A549 (cell line): ENCODE data around the gene DLX1. TPM values are rescaled to one million over a fixed set of nuclear protein-coding genes. Genes with fewer than 3 reads are reported as not detected.
A peak's percentile ranks its signal among the peaks of the same experiment; 100 is the strongest.

Experiments
- ATAC-seq, 2 experiments: fragments of 200-7000 bp in 1 of 2; fragments of >200 bp in 1 of 2; cut with Nextera tagmentation in 1 of 2; cut with Tn5 transposase in 1 of 2; 3 replicates each; pipeline versions ENCODE4 v1.8.0 to v1.9.1; 2018 to 2020; ENCODE audit warnings: mild to moderate bottlenecking in 1 of 2, moderate library complexity in 1 of 2
- CTCF ChIA-PET: fragments of 300-600 bp; sonication (Branson Sonifier 250); formaldehyde crosslinking; extraction: SDS; loops from one replicate; lab custom pipeline; 2021; ENCODE audit warnings: antibody characterized with exemption, inconsistent platforms; lab: Yijun Ruan, JAX
- POLR2A ChIA-PET: fragments of 350-600 bp; formaldehyde crosslinking; extraction: SDS; loops from one replicate; lab custom pipeline; 2021; ENCODE audit warnings: antibody characterized with exemption, inconsistent platforms; lab: Yijun Ruan, JAX
- DNase-seq, 2 experiments: peaks; one replicate each; pipeline versions ENCODE4 v3.0.0 to v3.0.0-alpha.2; 2011 to 2016; ENCODE audit warnings: low read depth in 1 of 2, low spot score in 1 of 2
- FAIRE-seq: peaks from 2 replicates; lab custom pipeline; 2011; peaks lifted over from hg19 to GRCh38; lab: Jason Lieb, UNC
- H3K27ac ChIP-seq, 2 experiments: fragments of >200 bp; sonication (Bioruptor Twin); formaldehyde crosslinking; 3 replicates each; pipeline ENCODE4 v1.5.1; 2016 to 2017
- H3K4me1 ChIP-seq: fragments of >200 bp; sonication (Bioruptor Twin); formaldehyde crosslinking; 3 replicates; pipeline ENCODE4 v1.6.1; 2016
- H3K4me2 ChIP-seq: fragments of >200 bp; sonication (Bioruptor Twin); formaldehyde crosslinking; 3 replicates; pipeline ENCODE4 v1.6.1; 2016
- H3K4me3 ChIP-seq: fragments of >200 bp; sonication (Bioruptor Twin); formaldehyde crosslinking; 3 replicates; pipeline ENCODE4 v1.5.1; 2016
- H3K9me3 ChIP-seq: fragments of >200 bp; sonication (Bioruptor Twin); formaldehyde crosslinking; 3 replicates; pipeline ENCODE4 v1.6.1; 2016
- BHLHE40 ChIP-seq: IDR thresholded peaks from 2 replicates; pipeline ENCODE4 v1.6.1; 2012; ENCODE audit warnings: low read depth, low read length, inconsistent platforms
- CHD4 ChIP-seq: fragments of 200-600 bp; sonication (generic); IDR thresholded peaks from 2 replicates; pipeline ENCODE4 v1.6.1; 2016; ENCODE audit warnings: antibody characterized with exemption, mild to moderate bottlenecking, borderline replicate concordance
- EHMT2 ChIP-seq: fragments of 200-600 bp; sonication (generic); IDR thresholded peaks from 2 replicates; pipeline ENCODE4 v1.6.1; 2016; ENCODE audit warnings: antibody characterized with exemption, low read depth, mild to moderate bottlenecking, moderate library complexity
- ESRRA ChIP-seq: fragments of 150-350 bp; IDR thresholded peaks from 2 replicates; pipeline ENCODE4 v1.6.1; 2014; ENCODE audit warnings: mild to moderate bottlenecking, low read length, borderline replicate concordance
- FOSB ChIP-seq: fragments of 250-450 bp; sonication (Bioruptor Pico); IDR thresholded peaks from 2 replicates; pipeline ENCODE4 v1.5.0; 2020; ENCODE audit warnings: mild to moderate bottlenecking, moderate library complexity
- GATA3 ChIP-seq: IDR thresholded peaks from 2 replicates; pipeline ENCODE4 v1.6.1; 2012; ENCODE audit warnings: borderline replicate concordance
- HEYL ChIP-seq: fragments of 250-450 bp; sonication (Bioruptor Pico); IDR thresholded peaks from 2 replicates; pipeline ENCODE4 v1.8.0; 2021; ENCODE audit warnings: mild to moderate bottlenecking, moderate library complexity
- HOXA7 ChIP-seq: fragments of 250-450 bp; sonication (Bioruptor Pico); IDR thresholded peaks from 2 replicates; pipeline ENCODE4 v1.5.0; 2020; ENCODE audit warnings: mild to moderate bottlenecking, moderate library complexity
- JUN ChIP-seq, 2 experiments: fragments of >200 bp; sonication (Bioruptor Twin); formaldehyde crosslinking; IDR thresholded peaks; 2 replicates in 1 of 2; 3 replicates in 1 of 2; pipeline ENCODE4 v1.6.1; 2016 to 2017
- JUNB ChIP-seq: fragments of >200 bp; sonication (Bioruptor Twin); formaldehyde crosslinking; IDR thresholded peaks from 2 replicates; pipeline ENCODE4 v1.6.1; 2016
- NPAS2 ChIP-seq: fragments of 250-450 bp; sonication (Bioruptor Pico); IDR thresholded peaks from 2 replicates; pipeline ENCODE4 v1.8.0; 2022; ENCODE audit warnings: mild to moderate bottlenecking, moderate library complexity, borderline replicate concordance
- NR3C1 ChIP-seq: fragments of >200 bp; sonication (Bioruptor Twin); formaldehyde crosslinking; IDR thresholded peaks from 3 replicates; pipeline ENCODE4 v1.6.1; 2017
- POLR2A ChIP-seq: IDR thresholded peaks from 2 replicates; pipeline ENCODE4 v1.6.1; 2012; ENCODE audit warnings: mild to moderate bottlenecking, low read length
- POLR2AphosphoS2 ChIP-seq: conservative IDR thresholded peaks from 2 replicates; pipeline ENCODE4 v1.6.1; 2012; ENCODE audit warnings: low read length, improper control_type of control experiment, inconsistent platforms
- RAD21 ChIP-seq, 2 experiments: fragments of >200 bp in 1 of 2; sonication (Bioruptor Twin) in 1 of 2; formaldehyde crosslinking in 1 of 2; IDR thresholded peaks in 1 of 2; conservative IDR thresholded peaks in 1 of 2; 2 replicates in 1 of 2; 3 replicates in 1 of 2; pipeline ENCODE4 v1.6.1; 2012 to 2018; ENCODE audit warnings: inconsistent platforms in 1 of 2
- RARB ChIP-seq: fragments of 250-450 bp; sonication (Bioruptor Pico); IDR thresholded peaks from 2 replicates; pipeline ENCODE4 v1.8.0; 2021; ENCODE audit warnings: mild to moderate bottlenecking, moderate library complexity
- RFX5 ChIP-seq: fragments of 450-650 bp; IDR thresholded peaks from 2 replicates; pipeline ENCODE4 v1.7.1; 2014; ENCODE audit warnings: antibody characterized with exemption, mild to moderate bottlenecking, moderate library complexity
- TP53 ChIP-seq: fragments of 250-450 bp; sonication (Bioruptor Pico); IDR thresholded peaks from 2 replicates; pipeline ENCODE4 v1.5.0; 2021; ENCODE audit warnings: mild to moderate bottlenecking, moderate library complexity
- ZC3H11A ChIP-seq: fragments of 450-650 bp; IDR thresholded peaks from 2 replicates; pipeline ENCODE4 v1.6.1; 2014; ENCODE audit warnings: antibody characterized with exemption, mild to moderate bottlenecking
- ZFP36 ChIP-seq: fragments of 450-650 bp; IDR thresholded peaks from 2 replicates; pipeline ENCODE4 v1.6.1; 2014; ENCODE audit warnings: borderline replicate concordance; ENCODE audit not compliant: partially characterized antibody
- ZNF302 ChIP-seq: fragments of 250-450 bp; sonication (Bioruptor Pico); IDR thresholded peaks from 2 replicates; pipeline ENCODE4 v1.9.0; 2021; ENCODE audit warnings: inconsistent platforms, mild to moderate bottlenecking, moderate library complexity
- WGBS: methylation state at CpG from one replicate; pipeline ENCODE4 v1.1.6; 2017; ENCODE audit errors: missing lambda C conversion rate; 5-methylcytosine and 5-hydroxymethylcytosine counted together
- polyA plus RNA-seq, 4 experiments: library from polyadenylated mRNA; depleted of rRNA in 3 of 4; stranded (reverse); fragments of >200 nt; fragmentation: RNase III in 1 of 4; extraction: RNeasy Plus Mini Kit Qiagen cat#74134 plus additional on column Dnase treatment in 1 of 4; gene quantifications; 2 replicates in 3 of 4; 3 replicates in 1 of 4; pipeline ENCODE4 v1.2.3, GENCODE V29; 2011 to 2017
- TF ChIP-seq, protein P1 (sequence below): fragments of 450-650 bp; IDR thresholded peaks from 2 replicates; pipeline ENCODE4 v1.6.1; 2014; ENCODE audit warnings: antibody characterized with exemption
- TF ChIP-seq, protein P2 (sequence below): fragments of >200 bp; sonication (Bioruptor Twin); formaldehyde crosslinking; IDR thresholded peaks from 3 replicates; pipeline ENCODE4 v1.6.1; 2016
- TF ChIP-seq, protein P3 (sequence below): fragments of 150-350 bp; IDR thresholded peaks from 2 replicates; pipeline ENCODE4 v1.6.1; 2014; ENCODE audit warnings: low read depth, mild to moderate bottlenecking, low read length

DLX1 gene
- polyA plus RNA-seq, 2 of the 4 experiments (the other 2 are of a cell fraction), result 1.1 to 2.5 TPM

DNA sequence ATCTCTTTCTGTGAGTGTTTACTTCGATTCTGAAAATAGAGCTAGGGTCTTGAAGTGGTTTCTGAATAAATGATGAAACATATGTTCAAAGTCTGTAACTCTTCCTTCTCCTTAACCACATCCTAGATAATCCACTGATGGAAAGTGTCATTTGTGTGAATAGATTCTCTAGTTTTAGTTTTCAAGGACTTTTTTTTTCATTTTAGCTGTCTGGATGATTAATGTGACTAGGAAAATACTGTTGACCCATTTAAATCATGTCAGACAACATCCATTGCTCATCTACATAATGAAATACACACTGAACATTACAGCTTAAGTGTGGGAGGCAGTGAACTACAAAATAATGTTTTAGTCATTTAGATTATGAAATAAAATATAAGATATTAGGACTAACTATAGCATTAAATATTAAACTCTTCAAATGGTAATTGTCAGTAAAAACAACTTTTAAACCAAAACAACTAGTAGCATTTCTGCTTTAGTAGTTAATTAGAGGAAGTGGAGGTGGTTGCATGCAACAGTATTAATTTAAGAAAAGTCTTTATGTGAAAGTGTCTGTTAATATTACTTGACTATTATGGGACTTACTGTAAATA lies 39.1 kb upstream of the DLX1 start (continued):
- TF ChIP-seq EHMT2, result no peak

DNA sequence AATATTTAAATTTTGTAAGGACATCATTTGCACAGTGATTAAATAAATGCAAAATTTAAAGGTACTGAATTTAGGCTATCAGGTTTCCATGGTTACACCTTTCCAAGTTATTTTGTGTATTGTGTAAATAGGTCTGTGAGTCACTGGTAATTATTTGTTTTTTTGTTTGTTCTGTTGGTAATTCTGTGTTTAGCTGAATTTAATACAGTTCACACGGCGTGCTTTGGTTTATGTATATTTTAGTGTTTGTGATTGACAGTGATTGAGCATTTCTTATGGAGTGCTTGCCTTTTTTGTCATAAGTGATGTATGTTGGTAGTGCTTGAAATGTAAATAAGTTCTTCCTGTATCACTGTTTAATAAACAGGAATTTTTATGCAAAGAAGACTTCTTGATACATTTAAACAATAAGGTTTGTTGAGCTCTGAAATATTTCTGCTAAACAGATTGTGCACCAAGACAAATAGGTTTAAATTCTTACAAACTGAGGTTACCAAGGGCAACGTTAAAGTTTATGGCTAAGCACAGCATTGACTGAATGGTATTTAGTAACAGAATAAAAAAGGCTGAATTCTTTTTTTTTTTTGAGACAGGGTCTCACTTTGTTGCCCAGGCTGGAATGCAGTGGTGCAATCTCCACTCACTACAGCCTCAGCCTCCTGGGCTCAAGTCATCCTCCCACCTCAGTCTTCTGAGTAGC lies 38.3 kb upstream of the DLX1 start:
- whole genome bisulfite sequencing, result 36% methylated on average over 3 of the region's 3 CpGs
- no peaks in the 10 kb centered on the region for H3K9me3 ChIP-seq
- DNase-seq (no peak), FAIRE-seq (no peak), ATAC-seq (peak in 1 of 2 experiments; percentile 23; a peak in 1 of 6 replicates)
- ChIA-PET CTCF (no interaction called here), POLR2A (no interaction called here)
- H3K4me2 ChIP-seq, result no peak overlapping the region
- no peak overlapping the region for H3K4me3 ChIP-seq
- no peak overlapping the region for H3K27ac ChIP-seq
- TF ChIP-seq GATA3 (no peak), RARB (no peak), HEYL (no peak), HOXA7 (CRISPR knock-in tag) (no peak), RAD21 (conservative IDR thresholded peaks at IDR 0.05 in 1 of 2, IDR thresholded peaks at IDR 0.05 in 1 of 2) (no peak), ZC3H11A (no peak), NPAS2 (CRISPR knock-in tag) (no peak)
- TF ChIP-seq, protein P1, sequence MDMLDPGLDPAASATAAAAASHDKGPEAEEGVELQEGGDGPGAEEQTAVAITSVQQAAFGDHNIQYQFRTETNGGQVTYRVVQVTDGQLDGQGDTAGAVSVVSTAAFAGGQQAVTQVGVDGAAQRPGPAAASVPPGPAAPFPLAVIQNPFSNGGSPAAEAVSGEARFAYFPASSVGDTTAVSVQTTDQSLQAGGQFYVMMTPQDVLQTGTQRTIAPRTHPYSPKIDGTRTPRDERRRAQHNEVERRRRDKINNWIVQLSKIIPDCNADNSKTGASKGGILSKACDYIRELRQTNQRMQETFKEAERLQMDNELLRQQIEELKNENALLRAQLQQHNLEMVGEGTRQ, result no peak
- peaks cover 9% of the 10 kb centered on the region; the same call in 2 of the 3 replicates for H3K4me1 ChIP-seq

DNA sequence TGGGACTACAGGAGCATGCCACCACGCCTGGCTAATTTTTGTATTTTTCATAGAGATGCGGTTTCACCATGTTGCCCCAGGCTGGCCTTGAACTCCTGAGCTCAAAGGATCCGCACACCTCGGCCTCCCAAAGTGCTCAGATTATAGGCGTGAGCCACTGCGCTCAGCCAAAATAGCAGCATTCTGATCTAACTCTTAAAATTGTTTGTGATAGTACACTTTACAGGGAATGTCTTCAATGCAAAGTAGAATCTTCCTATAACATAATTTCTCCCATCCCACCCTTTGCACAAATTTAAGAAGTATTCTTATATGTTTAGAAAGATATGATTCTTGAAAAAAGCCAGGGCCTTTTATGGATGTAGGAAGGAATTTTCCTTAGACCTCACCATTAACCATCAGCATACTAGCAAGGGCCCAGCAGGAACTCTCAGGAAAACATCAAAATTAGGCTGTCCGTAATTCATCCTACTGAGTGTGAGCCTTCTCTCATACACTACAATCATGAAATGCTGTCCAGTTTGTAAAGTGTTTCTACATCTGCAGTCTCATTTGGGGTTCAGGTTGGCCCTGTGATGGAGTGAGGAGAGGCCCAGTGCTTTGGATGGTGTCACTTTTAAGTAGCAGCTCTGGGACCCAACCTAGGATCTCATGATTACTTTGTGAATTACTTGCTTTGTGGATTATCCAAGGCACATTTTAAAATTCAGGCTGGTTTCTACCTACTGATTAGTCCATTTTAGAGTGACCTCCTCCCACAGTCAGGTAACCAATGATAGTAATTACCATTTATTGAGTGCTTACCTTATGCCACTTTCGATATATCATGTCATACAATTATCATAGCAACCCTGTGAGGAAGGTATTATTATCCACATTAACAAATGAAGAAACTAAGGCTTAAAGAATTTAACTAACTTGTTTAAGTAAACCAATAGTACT lies 37.5 kb upstream of the DLX1 start:
- FAIRE-seq (no peak), ATAC-seq (no peak), DNase-seq (no peak)
- Histone ChIP-seq H3K4me2 (no peak overlapping the region), H3K4me1 (peaks cover 13% of the 10 kb centered on the region; the same call in 2 of the 3 replicates), H3K27ac (no peak overlapping the region), H3K4me3 (no peak overlapping the region), H3K9me3 (no peaks in the 10 kb centered on the region)
- POLR2A ChIA-PET, result no interaction called here
- WGBS, result 88% methylated on average over 8 of the region's 8 CpGs
- CTCF ChIA-PET, result interaction anchor here (1.0 kb wide), 1 partner anchor 13 kb away, joined by 3 read pairs; no protein-coding TSS in a partner anchor
- TF ChIP-seq TP53 (CRISPR knock-in tag), result no peak

DNA sequence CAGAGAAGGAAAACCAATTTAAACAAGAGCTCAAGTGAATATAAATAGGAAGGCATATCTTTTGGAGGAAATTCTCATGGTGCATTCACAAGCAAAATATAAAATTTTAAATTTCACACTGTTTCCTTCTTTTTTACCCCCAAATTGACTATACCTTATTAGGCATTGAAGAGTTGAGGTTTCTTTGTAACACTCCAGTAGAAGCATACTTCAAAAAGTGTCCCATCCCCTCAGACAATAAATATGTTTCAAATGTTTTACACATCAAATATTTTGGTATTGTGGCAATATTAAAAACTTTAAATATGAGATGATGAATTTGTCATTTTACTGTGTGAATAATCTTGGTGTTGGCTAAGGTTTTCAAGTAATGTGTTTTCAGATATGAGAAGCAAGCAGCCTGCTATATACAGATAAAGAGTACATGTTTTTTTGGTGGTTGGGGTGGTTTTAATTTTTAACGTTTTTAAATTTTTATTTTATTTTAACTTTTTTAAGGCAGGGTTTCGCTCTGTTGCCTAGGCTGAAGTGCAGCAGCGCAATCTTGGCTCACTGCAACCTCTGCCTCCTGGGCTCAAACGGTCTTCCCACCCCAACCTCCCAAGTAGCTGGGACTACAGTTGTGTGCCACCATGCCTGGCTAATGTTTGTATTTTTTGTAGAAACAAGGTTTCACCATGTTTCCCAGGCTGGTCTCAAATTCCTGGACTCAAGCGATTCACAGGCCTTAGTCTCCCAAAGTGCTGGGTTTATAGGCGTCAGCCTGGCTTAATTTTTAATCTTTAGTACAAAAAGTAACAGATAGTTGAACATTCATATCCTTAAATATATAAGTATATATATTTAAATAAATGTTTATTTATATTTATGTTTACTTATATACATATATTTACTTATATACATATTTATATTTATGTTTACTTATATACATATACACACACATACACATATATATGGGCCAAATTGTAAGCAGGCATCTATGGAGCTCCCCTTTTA lies 36.5 kb upstream of the DLX1 start:
- DNase-seq (no peak), FAIRE-seq (no peak), ATAC-seq (no peak)
- POLR2A ChIA-PET, result no interaction called here
- H3K9me3 ChIP-seq, result no peaks in the 10 kb centered on the region
- H3K4me1 ChIP-seq, result peaks cover 13% of the 10 kb centered on the region; the same call in 2 of the 3 replicates
- WGBS, result 87% methylated on average over 6 of the region's 6 CpGs
- no peak overlapping the region for H3K4me2 ChIP-seq
- no peak overlapping the region for H3K27ac ChIP-seq
- CTCF ChIA-PET, result interaction anchor here (0.6 to 1.4 kb wide), 4 partner anchors 11 to 199 kb away, joined by 3 read pairs; no protein-coding TSS in a partner anchor
- H3K4me3 ChIP-seq, result no peak overlapping the region
- TF ChIP-seq NR3C1 (no peak), ZNF302 (no peak), POLR2A (no peak), ESRRA (no peak), POLR2AphosphoS2 (no peak), RFX5 (no peak), ZFP36 (no peak), FOSB (CRISPR knock-in tag) (no peak), JUN (IDR thresholded peaks at IDR 0.05) (no peak), JUNB (no peak), BHLHE40 (no peak), CHD4 (no peak)
- TF ChIP-seq, protein P2, sequence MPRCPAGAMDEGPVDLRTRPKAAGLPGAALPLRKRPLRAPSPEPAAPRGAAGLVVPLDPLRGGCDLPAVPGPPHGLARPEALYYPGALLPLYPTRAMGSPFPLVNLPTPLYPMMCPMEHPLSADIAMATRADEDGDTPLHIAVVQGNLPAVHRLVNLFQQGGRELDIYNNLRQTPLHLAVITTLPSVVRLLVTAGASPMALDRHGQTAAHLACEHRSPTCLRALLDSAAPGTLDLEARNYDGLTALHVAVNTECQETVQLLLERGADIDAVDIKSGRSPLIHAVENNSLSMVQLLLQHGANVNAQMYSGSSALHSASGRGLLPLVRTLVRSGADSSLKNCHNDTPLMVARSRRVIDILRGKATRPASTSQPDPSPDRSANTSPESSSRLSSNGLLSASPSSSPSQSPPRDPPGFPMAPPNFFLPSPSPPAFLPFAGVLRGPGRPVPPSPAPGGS, result no peak
- TF ChIP-seq, protein P3, sequence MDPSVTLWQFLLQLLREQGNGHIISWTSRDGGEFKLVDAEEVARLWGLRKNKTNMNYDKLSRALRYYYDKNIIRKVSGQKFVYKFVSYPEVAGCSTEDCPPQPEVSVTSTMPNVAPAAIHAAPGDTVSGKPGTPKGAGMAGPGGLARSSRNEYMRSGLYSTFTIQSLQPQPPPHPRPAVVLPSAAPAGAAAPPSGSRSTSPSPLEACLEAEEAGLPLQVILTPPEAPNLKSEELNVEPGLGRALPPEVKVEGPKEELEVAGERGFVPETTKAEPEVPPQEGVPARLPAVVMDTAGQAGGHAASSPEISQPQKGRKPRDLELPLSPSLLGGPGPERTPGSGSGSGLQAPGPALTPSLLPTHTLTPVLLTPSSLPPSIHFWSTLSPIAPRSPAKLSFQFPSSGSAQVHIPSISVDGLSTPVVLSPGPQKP, result no peak
